Loucy (cell line): Measurements from ENCODE around the gene ASTN2.

Experiments used
- CTCF ChIP-seq: fragments of 200-600 bp; sonication (generic); conservative IDR thresholded peaks from 2 replicates; pipeline ENCODE4 v1.5.1; 2014; ENCODE audit warnings: mild to moderate bottlenecking, antibody characterized with exemption, low read length
- EZH2phosphoT487 ChIP-seq: fragments of 200-600 bp; IDR thresholded peaks from 2 replicates; pipeline ENCODE4 v1.6.1; 2018; ENCODE audit warnings: antibody characterized with exemption, mild to moderate bottlenecking, moderate library complexity, borderline replicate concordance

DNA sequence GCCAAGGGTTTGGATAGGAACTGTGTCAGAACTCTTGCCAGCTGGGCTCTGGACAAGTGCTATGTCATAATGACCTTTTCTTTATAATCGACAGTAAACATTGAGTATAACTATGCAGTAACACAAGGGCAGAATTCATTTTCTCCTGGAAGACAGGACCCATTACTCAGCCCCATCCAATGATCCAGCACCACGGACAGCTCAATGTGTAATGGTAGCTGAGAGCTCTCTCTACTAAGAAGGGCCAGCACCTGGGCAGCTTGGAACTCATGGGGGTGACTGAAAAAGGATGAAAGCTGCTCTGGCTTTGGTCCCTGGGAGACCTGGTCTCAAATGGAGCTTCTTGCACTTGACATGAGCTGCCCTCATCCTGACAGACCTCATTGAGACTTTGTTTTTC is 380.0 kb downstream of the ASTN2 start:
- TF ChIP-seq CTCF (no peak), EZH2phosphoT487 (no peak)
